Ascending aorta (tissue), 2 donors: ENCODE results near the gene GMPPB. TPM values are rescaled to one million over a fixed set of nuclear protein-coding genes. Genes with fewer than 3 reads are reported as not detected.
"Not testable (repeated sequence)": the region's sequence is repeated elsewhere in the genome, so short reads cannot be mapped to it uniquely, and the experiment has no call there.

ENCODE experiments used
- DNase-seq, 2 donors: peaks; one replicate each; pipeline ENCODE4 v3.0.0-alpha.2; 2019; ENCODE audit warnings: low spot score in 2 of 2
- H3K27ac ChIP-seq, 2 donors: fragments of 200-600 bp; sonication (generic); one replicate each; pipeline ENCODE4 v1.5.1; 2016 to 2017; ENCODE audit warnings: mild to moderate bottlenecking in 1 of 2
- H3K27me3 ChIP-seq: fragments of 200-600 bp; sonication (generic); one replicate; pipeline ENCODE4 v1.5.1; 2017
- H3K36me3 ChIP-seq, 2 donors: fragments of 200-600 bp; sonication (generic); one replicate each; pipeline ENCODE4 v1.5.1; 2016
- H3K4me1 ChIP-seq, 2 donors: fragments of 200-600 bp; sonication (generic); one replicate each; pipeline ENCODE4 v1.5.1; 2016 to 2017; ENCODE audit warnings: mild to moderate bottlenecking in 1 of 2
- H3K4me3 ChIP-seq, 2 donors: fragments of 200-600 bp; sonication (generic); one replicate each; pipeline ENCODE4 v1.5.1; 2016 to 2017; ENCODE audit warnings: mild to moderate bottlenecking in 1 of 2
- H3K9me3 ChIP-seq, 2 donors: fragments of 200-600 bp; sonication (generic); one replicate each; pipeline ENCODE4 v1.5.1; 2016
- intact Hi-C: fragments of 100-400 bp; cut with DNase I; formaldehyde crosslinking; loops from one replicate; pipeline ENCODE4 v1.15.1; 2023
- total RNA-seq: library from RNA; depleted of rRNA; stranded (reverse); fragments of >200 nt; gene quantifications from one replicate; pipeline ENCODE4 v1.1.0, GENCODE V29; 2016
- TF ChIP-seq, protein P1 (sequence below), 3 experiments: fragments of 200-600 bp in 2 of 3; fragments of 450-650 bp in 1 of 3; sonication (generic) in 2 of 3; IDR thresholded peaks; one replicate each; pipeline ENCODE4 v1.5.1; 2016 to 2019; ENCODE audit warnings: antibody characterized with exemption in 3 of 3, mild to moderate bottlenecking in 1 of 3, moderate library complexity in 1 of 3

GMPPB gene
- total RNA-seq, 1 donor from 2014 or later, result 16.4 TPM

DNA sequence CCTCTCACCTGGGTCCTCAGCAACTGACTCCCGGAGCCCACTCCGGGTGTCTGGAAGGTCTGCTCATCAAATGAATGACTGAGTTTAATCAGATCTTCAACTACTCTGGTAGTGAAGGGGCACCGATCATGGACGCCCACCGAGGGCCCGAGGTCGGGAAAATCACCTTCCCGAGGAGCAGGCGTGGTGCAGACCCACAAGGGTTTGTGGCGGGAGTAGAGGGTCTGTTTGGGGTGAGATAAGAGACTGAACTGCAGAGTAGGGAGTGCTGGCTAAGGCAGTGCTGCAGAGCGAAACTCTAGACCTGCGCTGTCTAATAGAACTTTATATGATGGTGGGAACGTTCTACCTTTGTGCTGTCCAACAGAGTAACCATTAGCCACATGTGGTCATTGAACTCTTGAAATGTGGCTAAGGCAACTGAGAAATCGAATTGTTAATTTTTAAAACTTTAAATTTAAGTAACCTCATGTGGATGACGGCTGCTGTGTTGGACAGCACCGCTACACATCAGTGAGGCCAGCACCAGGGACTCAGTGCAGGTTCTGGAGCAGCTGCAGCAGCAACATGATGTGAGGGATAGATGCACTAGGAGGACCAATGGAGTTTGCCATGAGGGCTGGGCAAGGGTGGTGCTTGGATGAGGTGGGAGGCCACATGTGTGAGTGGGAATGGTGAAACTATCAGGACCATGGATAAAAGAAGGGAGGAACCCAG lies 33.7 kb downstream of the GMPPB start:
- not testable (repeated sequence) for H3K27me3 ChIP-seq, DNase-seq, H3K36me3 ChIP-seq, H3K9me3 ChIP-seq
- Histone ChIP-seq H3K4me1 (peaks cover 0 to 24% of the 10 kb centered on the region in 2 donors), H3K27ac (peak overlapping the region; percentile 67 to 71), H3K4me3 (peak overlapping the region; percentile 88 to 92)
- intact Hi-C loops, result loop anchor here (1.0 kb wide), 1 partner anchor 33 kb away; the partner anchor contains the start of gene GMPPB

DNA sequence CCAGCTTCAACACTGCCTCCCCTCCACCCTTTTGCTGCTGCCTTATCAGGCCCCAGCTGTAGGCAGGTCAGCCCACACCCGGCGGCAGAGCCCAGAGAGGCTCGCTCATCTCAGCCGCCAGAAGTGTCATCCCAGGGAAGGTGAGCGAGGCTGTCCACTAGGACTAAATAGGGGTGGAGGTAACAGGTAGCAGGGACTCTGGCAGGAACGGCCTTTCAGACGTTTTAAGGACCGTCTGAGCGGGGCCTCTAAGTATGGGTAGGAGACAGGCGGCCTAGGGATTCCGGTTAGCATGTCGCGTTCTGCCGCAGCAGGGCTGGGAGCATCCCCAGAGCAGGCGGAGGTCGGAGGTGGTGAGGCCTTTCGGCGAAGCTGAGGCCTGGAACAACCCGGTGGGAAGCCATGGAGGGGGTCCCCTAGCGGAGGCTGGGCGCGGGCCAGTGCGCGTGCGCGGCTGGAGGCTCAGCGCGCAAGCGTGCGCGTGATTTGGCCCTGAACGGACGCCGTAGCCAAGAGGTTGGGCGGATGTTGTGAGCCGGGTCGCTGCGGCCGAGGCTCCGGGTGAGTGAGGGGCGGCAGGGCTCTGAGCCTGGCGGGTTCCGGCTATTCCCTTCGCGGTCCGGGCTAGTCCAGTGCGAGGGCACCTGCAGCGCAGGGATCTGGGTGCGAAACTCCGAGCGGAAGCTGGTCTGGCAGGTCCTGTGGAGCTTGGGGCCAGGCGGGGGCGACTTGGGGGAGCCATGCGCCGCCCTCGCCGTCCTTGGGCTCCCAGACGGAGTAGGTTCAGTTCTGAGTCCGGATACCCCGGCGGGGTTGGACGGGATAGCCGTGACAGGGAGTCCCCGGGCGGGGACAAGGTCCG lies 34.5 kb downstream of the GMPPB start, which contains the start of the genes MST1 and RNF123:
TSS of gene MST1 (minus strand) at position 429 of the 862 bp plus-strand sequence. CDS start 783 bp downstream, outside the sequence.
TSS of gene RNF123 (plus strand) at position 512 of the 862 bp plus-strand sequence. CDS start 1,609 bp downstream, outside the sequence.
- TF ChIP-seq, protein P1, sequence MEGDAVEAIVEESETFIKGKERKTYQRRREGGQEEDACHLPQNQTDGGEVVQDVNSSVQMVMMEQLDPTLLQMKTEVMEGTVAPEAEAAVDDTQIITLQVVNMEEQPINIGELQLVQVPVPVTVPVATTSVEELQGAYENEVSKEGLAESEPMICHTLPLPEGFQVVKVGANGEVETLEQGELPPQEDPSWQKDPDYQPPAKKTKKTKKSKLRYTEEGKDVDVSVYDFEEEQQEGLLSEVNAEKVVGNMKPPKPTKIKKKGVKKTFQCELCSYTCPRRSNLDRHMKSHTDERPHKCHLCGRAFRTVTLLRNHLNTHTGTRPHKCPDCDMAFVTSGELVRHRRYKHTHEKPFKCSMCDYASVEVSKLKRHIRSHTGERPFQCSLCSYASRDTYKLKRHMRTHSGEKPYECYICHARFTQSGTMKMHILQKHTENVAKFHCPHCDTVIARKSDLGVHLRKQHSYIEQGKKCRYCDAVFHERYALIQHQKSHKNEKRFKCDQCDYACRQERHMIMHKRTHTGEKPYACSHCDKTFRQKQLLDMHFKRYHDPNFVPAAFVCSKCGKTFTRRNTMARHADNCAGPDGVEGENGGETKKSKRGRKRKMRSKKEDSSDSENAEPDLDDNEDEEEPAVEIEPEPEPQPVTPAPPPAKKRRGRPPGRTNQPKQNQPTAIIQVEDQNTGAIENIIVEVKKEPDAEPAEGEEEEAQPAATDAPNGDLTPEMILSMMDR (IDR thresholded peaks at IDR 0.05), result peak; percentile 18 to 45 (median 24)
- intact Hi-C loops, result loop anchor here (1.0 kb wide), 1 partner anchor 34 kb away; the partner anchor contains the start of gene GMPPB
- no peaks in the 10 kb centered on the region for H3K9me3 ChIP-seq
- H3K4me1 ChIP-seq, result peaks cover 0 to 24% of the 10 kb centered on the region in 2 donors
- no peaks in the 10 kb centered on the region for H3K27me3 ChIP-seq
- H3K36me3 ChIP-seq, result no peaks in the 10 kb centered on the region
- peak within 1 kb of the TSS; percentile 67 to 71 for H3K27ac ChIP-seq
- DNase-seq, result peak in 1 of 2 donors; percentile 94
- peak within 1 kb of the TSS; percentile 88 to 92 for H3K4me3 ChIP-seq

DNA sequence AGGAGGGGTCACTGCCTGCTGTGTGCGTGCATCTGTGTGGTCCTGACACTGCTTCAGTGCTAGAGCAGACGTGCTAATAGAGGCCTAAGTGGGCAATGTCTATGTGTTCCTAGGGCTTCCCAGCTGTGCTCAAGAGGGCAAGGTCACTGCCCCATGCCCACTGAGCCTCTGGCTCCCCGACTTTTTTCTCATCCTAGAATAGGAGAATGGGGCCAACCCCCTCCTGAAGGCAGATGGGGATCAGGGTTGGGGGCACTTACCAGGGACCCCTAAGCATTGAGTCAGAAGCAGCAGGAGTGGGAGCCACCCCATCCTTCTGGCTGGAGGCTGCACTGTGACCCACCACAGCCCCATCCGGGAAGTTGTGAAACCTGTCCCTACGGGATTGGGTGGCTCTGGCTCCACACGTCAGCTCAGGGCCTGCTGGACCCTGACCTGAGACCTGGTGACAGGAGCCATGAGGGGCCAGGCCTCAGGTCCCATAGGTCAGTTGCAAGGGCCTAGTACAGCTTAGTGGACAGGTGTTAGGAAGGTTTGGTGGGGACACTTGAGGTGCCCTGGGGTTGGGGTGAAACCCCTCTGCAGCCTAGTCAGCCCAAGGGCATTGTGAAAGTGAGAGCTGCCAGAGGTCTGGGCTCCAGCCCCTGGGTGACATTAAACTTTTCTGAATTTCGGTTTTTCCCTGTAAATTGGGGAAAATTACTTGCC lies 35.3 kb downstream of the GMPPB start:
- not testable (repeated sequence) for H3K27me3 ChIP-seq, H3K36me3 ChIP-seq, H3K9me3 ChIP-seq, DNase-seq
- Histone ChIP-seq H3K4me1 (peaks cover 0 to 24% of the 10 kb centered on the region in 2 donors), H3K4me3 (peak overlapping the region; percentile 88 to 92), H3K27ac (peak overlapping the region; percentile 67 to 71)
- intact Hi-C loops, result loop anchor here (1.0 kb wide), 1 partner anchor 35 kb away; the partner anchor contains the start of gene GMPPB

DNA sequence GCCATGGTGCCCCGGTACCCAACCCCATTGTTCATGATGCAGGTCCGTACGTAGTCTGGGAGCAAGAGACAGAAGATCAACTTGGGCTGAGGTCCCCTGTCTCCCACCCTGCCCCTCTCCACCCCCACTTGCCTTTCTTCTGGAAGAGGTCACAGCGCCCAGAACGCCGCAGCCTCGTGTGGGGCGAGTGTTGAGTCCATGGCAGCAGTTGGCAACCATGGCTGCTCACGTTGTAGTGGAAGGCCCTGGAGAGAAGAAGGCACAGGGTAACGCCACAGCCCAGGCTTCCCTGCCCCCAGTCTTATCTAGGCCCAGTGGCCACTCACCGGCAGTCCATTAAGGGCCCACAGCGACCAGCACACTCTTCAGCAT lies 36.3 kb downstream of the GMPPB start:
- DNase-seq, intact Hi-C loops, H3K27ac ChIP-seq, H3K9me3 ChIP-seq, H3K27me3 ChIP-seq: not testable (repeated sequence)
- Histone ChIP-seq H3K4me3 (peak overlapping the region in 1 of 2 donors; percentile 59), H3K4me1 (peaks cover 0 to 24% of the 10 kb centered on the region in 2 donors), H3K36me3 (peaks cover 13 to 14% of the 10 kb centered on the region in 2 donors)

DNA sequence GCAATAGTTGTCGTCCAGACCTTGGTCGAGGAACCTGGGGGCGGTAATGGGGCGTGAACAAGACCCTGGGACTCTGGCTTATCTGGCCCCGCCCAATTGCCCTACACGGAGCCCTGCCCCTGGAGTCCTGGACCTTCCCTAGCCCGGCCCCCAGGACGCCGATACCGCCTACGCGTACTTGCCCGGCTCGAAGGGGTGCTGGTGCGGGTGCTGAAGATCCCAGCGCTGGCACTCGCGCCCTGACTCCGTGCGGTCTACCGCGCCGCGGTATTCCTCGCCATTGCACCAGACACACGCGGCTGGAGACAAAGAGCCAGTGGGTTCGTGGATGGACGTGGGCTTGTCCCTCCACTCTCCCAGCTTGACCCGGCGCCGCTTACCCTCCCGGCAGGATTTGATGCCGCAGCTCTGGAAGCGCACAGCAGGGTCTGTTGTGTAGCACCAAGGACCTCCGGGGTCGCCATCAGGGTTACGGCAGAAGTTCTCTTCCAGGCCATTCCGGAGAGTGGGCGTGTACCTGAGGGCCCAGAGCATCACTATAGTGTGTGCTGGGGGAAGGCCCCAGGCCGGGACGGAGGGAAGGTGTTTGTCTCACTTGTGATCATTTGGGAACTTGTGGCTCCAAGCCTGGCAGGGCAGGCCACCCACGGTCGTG lies 36.9 kb downstream of the GMPPB start:
- intact Hi-C loops, H3K9me3 ChIP-seq, H3K27me3 ChIP-seq, H3K27ac ChIP-seq: not testable (repeated sequence)
- peak in 1 of 2 donors; percentile 76 for DNase-seq
- peaks cover 0 to 24% of the 10 kb centered on the region in 2 donors for H3K4me1 ChIP-seq
- peak overlapping the region; percentile 30 to 59 for H3K4me3 ChIP-seq
- peaks cover 18 to 19% of the 10 kb centered on the region in 2 donors for H3K36me3 ChIP-seq

DNA sequence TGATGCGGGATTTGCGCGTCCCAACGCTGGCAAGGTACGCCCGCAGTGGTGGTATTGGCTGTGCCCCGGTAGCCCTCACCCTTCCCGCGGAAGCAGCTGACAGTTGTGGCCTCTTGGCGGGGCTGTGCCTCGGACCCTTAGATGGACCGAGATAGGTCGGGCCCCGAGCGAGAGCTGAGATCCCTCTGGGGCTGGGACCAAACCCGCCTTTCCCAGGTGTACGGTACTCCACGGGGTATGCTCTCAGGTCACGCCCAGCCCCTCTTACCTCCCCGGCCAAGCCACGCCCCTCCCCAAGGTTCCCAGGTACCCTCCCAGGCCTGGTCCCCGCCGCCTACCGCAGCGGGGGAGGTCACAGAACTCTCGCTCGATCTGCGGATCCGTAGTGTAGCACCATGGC lies 37.4 kb downstream of the GMPPB start:
- H3K9me3 ChIP-seq, H3K27me3 ChIP-seq, intact Hi-C loops, H3K27ac ChIP-seq: not testable (repeated sequence)
- Histone ChIP-seq H3K4me1 (peaks cover 0 to 23% of the 10 kb centered on the region in 2 donors), H3K36me3 (peaks cover 23 to 24% of the 10 kb centered on the region in 2 donors), H3K4me3 (peak overlapping the region in 1 of 2 donors; percentile 59)
- DNase-seq, result peak in 1 of 2 donors; percentile 72

DNA sequence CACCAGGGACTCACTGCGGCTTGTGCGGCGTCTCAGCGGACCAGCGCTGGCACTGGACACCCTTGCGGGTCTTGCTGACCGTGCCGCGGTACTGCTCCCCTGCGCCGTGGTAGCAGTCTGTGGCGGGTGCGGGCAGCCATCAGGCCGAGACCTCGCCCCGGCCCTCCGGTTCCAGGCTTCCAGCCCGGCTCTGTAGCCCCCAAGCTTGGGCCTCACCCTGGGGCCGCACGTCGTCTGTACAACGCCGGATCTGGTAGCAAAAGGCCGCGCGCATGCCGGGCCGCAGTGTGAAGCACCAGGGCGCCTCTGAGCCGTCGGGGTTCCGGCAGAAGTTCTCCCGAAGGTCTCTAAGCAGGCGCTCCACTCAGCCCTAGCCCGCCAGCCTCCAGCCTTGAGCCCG lies 37.9 kb downstream of the GMPPB start:
- H3K27ac ChIP-seq, H3K9me3 ChIP-seq, DNase-seq, H3K27me3 ChIP-seq, intact Hi-C loops: not testable (repeated sequence)
- Histone ChIP-seq H3K4me3 (peak overlapping the region in 1 of 2 donors; percentile 59), H3K4me1 (peaks cover 0 to 18% of the 10 kb centered on the region in 2 donors), H3K36me3 (peaks cover 27 to 28% of the 10 kb centered on the region in 2 donors)

DNA sequence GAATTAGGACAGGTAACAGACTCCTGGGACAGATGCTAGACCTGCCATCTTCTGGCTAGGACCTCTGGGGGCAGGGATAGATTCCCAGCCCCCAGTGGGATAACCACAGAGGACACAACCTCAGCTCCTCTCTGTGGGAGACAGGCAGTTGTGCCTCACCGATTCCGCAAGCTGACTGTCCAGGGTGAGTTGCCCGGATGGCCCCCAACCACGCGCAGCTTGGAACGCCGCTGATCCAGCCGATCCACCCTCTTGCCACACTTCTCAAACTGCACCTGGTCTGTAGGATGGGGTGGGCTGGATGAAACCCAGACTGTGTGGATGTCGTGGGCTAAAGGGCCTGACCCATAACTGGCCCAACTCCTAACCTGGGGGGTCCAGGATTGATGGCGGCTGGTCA lies 38.6 kb downstream of the GMPPB start:
- H3K9me3 ChIP-seq, H3K4me3 ChIP-seq, H3K27me3 ChIP-seq, DNase-seq, intact Hi-C loops, H3K27ac ChIP-seq: not testable (repeated sequence)
- Histone ChIP-seq H3K36me3 (peaks cover 33 to 36% of the 10 kb centered on the region in 2 donors), H3K4me1 (peaks cover 0 to 10% of the 10 kb centered on the region in 2 donors)

DNA sequence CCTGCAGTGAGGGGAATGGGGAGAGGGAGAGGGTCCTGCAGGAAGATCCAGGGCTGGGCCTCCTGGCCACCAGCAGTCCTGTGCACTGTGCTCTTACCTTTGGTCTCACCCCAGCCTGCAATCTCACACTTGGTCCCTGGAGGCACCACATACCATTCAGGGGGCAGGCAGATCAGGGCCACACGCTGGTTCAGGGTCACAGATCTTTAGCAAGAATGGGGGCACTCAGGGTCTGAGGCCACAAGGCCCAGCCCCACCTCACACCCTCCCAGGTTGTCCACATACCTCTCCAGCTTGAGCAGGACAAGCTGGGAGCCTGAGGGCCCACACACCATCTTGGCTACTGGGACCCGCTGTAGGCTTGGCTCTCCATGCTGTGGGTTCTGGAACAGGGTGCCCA lies 39.3 kb downstream of the GMPPB start:
- DNase-seq, H3K4me1 ChIP-seq, H3K9me3 ChIP-seq, H3K27me3 ChIP-seq, intact Hi-C loops, H3K4me3 ChIP-seq, H3K27ac ChIP-seq: not testable (repeated sequence)
- H3K36me3 ChIP-seq, result peaks cover 38 to 42% of the 10 kb centered on the region in 2 donors
